K562 (cell line): ENCODE measurements around the gene NDUFS3. TPM values are rescaled to one million over a fixed set of nuclear protein-coding genes. Genes with fewer than 3 reads are reported as not detected.

Experiments
- CBX8 ChIP-seq: fragments of 200-600 bp; sonication (generic); IDR thresholded peaks from 2 replicates; pipeline ENCODE4 v1.6.1; 2012; ENCODE audit warnings: borderline replicate concordance, mixed run types, low read depth, mild to moderate bottlenecking, moderate library complexity, mixed read lengths, low read length, control low read depth, inconsistent platforms; ENCODE audit not compliant: poor library complexity, severe bottlenecking; ENCODE audit errors: extremely low read depth
- EHMT2 ChIP-seq: fragments of 450-650 bp; IDR thresholded peaks from 2 replicates; pipeline ENCODE4 v1.6.1; 2018; ENCODE audit warnings: antibody characterized with exemption
- KDM1A ChIP-seq, 2 experiments: fragments of 450-650 bp; IDR thresholded peaks; 2 replicates each; pipeline ENCODE4 v1.6.1; 2016; ENCODE audit warnings: mild to moderate bottlenecking in 2 of 2
- NR1H2 ChIP-seq: sonication (generic); formaldehyde crosslinking; IDR thresholded peaks from 2 replicates; pipeline ENCODE4 v1.4.0; 2020; ENCODE audit warnings: mild to moderate bottlenecking, missing genetic modification reagents
- PHB2 ChIP-seq: fragments of 450-650 bp; IDR thresholded peaks from 2 replicates; pipeline ENCODE4 v1.6.1; 2017; ENCODE audit warnings: low read depth
- POLR2G ChIP-seq: fragments of 200-400 bp; formaldehyde crosslinking; IDR thresholded peaks from 2 replicates; pipeline ENCODE4 v1.6.1; 2017; ENCODE audit warnings: low read depth, mild to moderate bottlenecking, antibody characterized with exemption, low read length, moderate library complexity
- RFX1 ChIP-seq: fragments of 450-650 bp; IDR thresholded peaks from 2 replicates; pipeline ENCODE4 v1.6.1; 2016; ENCODE audit warnings: mild to moderate bottlenecking, moderate library complexity
- SNIP1 ChIP-seq: fragments of 450-650 bp; IDR thresholded peaks from 2 replicates; pipeline ENCODE4 v1.7.1; 2017; ENCODE audit warnings: low read depth, mild to moderate bottlenecking
- ZNF740 ChIP-seq, 3 experiments: fragments of 200-800 bp in 1 of 3; sonication (Bioruptor generic) in 1 of 3; sonication (generic) in 1 of 3; formaldehyde crosslinking in 1 of 3; IDR thresholded peaks; 2 replicates each; pipeline versions ENCODE4 v1.6.1 to v1.8.0; 2016 to 2022; ENCODE audit warnings: mild to moderate bottlenecking in 2 of 3, missing compliant biosample characterization in 2 of 3, missing genetic modification characterization in 2 of 3, missing genetic modification reagents in 1 of 3
- polyA plus RNA-seq, 8 experiments: library from polyadenylated mRNA; depleted of rRNA in 4 of 8; stranded (reverse) in 5 of 8; unstranded in 3 of 8; fragments of >200 nt; fragmentation: Nextera tagmentation in 2 of 8; fragmentation: Illumina TruSeq in 1 of 8; extraction: Ambion mirVana in 2 of 8; extraction: Trizol in 1 of 8; gene quantifications; 2 replicates each; pipeline versions ENCODE4 v1.2.1 to v1.2.3, GENCODE V29; 2011 to 2014; ENCODE audit warnings: inconsistent platforms in 1 of 8, missing spikeins in 1 of 8
- total RNA-seq, 7 experiments: library from RNA; depleted of rRNA in 6 of 7; stranded (reverse); fragments of >200 nt in 6 of 7; fragmentation: Illumina TruSeq in 2 of 7; extraction: Trizol in 2 of 7; gene quantifications; 2 replicates each; pipeline versions ENCODE4 v1.2.1 to v1.2.3, GENCODE V29; 2011 to 2021; ENCODE audit warnings: low replicate concordance in 1 of 7

NDUFS3 gene
- total and polyA plus RNA-seq, 9 of the 15 experiments (the other 6 are each of a cell fraction or from before 2014, with no cell fraction given), result 38.7 to 341 (median 194) TPM

GRCh38 chr11:47586098-47586855 is 7.4 kb downstream of the NDUFS3 start, which contains the start of gene FAM180B (continued):
- TF ChIP-seq ZNF740 (CRISPR knock-in tag; IDR thresholded peaks at IDR 0.05) (no peak), ZNF740 (tag; IDR thresholded peaks at IDR 0.05) (no peak), RFX1 (no peak), SNIP1 (no peak), POLR2G (peak; percentile 52; the same call in 1 of the 2 replicates), CBX8 (no peak), PHB2 (no peak), EHMT2 (no peak), KDM1A (IDR thresholded peaks at IDR 0.05) (no peak), NR1H2 (CRISPR knock-in tag) (no peak)
- TF ChIP-seq, all 486 proteins: peak for 3
